Embryonic facial prominence (tissue), 1 donor: ENCODE data around the gene SLC6A1.

Experiments used
- DNase-seq: peaks from one replicate; pipeline ENCODE4 v3.0.0-alpha.2; 2016; ENCODE audit errors: extremely low spot score

Gene SLC6A1

DNA sequence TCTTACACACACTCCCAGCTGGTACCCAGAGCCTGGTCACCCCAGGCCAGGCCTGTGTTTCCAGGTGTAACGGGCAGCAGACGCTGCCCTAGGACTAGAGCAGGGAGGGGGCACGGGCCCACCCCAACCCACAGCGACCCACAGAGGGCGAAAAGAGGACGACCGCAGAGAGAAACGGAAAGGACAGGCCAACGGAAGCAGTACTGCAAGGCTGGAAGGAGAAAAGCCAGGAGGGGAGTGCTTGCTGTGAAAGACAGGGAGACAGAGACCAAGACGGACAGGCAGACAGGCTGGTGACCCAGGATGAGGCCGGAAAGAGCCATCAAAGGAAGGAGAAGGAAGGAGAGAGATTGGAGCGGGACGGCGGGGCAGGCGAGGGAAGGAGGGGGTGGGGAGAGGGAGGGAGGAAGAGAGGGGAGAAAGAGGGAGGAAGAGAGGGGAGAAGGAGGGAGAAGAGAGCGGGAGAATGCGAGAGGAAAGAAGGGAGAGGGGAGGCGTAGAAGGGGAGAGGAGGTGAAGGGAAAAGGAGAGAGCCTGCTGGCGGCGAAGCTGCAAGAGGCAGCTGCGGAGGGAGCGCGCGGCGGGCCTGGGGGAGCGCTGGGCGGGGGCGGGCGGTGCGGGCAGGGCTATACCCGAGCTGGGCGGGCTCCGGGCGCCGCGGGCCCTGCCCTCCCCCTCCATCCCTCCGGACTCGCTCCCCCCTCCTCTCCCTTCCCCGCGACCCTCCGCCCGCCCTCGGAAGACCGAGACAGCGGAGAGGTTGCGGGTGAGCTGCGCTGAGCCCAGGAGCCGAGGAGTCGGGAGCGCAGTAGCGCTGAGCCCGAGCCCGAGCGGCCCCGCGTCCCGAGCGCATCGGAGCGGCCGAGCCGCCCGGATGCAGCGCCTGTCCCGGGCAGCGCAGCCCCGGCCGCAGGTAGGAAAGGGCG lies at the start of gene SLC6A1:
TSS of gene SLC6A1 (plus strand) at position 732 of the 926 bp plus-strand sequence. CDS start 24,464 bp downstream, outside the sequence.
- DNase-seq = no peak

DNA sequence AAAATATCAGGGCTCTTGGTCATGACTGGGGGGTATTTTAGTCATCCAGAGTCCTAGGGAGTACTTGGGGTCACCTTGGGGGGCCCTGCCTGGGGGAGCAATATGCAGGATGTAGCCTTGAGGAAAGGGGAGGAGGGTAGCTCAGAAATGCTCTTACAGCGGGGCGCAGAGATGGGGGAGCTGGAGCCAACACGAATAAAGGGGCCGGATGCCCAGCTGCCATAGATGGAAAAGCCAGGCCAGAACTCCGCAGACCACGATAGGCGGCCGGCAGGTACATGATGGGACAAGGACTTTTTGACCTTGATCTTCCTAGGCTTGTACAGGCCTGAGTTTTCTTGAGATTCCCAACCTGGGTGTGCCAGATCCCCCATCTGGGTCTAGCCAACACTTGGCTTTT lies 47.7 kb upstream of the SLC6A1 start:
- DNase-seq = no peak

DNA sequence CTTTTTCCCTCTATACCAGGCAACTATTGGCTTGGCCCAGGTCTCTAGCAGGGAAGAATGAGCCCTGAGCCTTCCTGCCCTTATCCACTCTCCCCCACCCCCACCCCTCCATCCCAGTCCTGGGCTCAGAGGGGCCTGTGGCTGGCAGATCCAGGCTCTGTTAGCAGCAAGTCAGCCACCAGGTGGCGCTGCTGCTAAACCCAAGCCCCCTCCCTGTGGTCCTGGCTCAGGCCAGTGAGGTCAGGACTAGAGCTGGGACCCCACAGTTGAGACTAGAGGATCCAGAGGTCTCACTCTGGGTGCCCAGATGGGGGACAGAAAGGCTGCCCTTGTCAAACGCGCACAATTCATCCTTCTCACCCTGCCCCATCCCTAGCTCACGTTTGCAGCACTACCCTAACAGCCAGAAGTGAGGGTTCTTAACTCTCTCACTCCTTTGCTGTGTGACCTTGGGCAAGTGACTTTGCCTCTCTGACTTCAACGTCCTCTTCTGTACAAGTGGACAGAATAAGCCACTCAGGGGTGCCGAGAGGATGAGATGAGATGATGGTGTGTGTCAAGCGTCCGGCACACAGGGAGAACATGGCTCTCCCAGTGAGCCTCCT lies 46.8 kb upstream of the SLC6A1 start:
- no peak for DNase-seq

DNA sequence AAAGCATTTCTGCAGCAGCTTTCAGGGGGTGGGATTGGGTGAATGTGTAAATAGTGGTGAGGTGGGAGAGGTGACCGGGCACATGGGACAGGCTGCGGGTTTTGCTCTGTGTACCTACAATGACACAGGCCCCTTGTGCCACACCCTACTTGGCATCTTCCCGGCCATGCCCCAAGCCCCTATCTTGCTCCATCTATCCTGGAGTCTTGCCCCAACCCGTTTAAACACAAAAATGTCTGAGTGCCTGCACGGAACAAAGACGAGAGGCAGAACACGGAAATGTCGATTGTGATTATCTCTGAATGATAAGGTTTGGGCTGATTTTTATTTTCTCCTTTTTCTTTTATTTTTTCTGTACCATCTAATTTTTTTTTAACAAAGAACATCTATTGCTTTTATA lies 46.0 kb upstream of the SLC6A1 start:
- no peak for DNase-seq

DNA sequence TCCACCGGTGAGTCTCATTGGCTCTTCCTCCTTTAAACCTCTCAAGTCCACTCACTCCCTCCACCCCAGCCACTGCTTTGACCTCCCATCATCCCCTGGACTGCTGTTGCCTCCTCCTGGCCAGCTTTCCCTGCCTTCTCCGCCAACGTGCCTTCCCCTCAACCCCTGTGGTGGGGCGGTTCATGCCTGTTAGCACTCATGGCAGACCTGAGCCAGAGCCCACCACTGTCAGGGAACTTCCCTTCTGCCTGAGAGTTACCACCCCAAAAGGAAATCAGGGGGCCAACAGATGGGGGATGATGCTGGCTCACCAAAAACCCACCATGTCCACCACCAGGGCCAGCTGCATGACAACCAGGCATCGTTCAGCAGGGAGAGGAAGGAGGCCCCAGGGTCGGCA lies 44.2 kb upstream of the SLC6A1 start:
- no peak for DNase-seq

DNA sequence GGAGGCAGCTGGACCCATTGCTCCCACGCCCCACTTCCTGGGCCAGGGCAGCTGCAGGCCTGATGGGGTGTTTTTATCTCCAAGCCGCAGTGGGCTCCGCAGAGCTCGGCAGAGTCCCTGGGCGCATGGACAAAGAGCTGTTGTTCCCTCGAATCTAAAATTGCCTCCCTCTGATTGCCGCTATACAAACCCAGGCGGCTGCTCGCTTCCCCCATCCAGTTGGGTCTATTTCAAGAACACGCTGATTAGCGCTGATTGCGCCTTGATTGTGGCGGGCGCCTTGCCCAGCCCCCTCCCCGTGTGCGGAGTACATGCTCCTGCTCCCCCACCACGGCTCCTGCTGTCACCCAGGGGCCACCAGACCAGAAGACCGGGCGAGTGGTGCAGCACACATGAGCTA lies 43.4 kb upstream of the SLC6A1 start:
- no peak for DNase-seq

DNA sequence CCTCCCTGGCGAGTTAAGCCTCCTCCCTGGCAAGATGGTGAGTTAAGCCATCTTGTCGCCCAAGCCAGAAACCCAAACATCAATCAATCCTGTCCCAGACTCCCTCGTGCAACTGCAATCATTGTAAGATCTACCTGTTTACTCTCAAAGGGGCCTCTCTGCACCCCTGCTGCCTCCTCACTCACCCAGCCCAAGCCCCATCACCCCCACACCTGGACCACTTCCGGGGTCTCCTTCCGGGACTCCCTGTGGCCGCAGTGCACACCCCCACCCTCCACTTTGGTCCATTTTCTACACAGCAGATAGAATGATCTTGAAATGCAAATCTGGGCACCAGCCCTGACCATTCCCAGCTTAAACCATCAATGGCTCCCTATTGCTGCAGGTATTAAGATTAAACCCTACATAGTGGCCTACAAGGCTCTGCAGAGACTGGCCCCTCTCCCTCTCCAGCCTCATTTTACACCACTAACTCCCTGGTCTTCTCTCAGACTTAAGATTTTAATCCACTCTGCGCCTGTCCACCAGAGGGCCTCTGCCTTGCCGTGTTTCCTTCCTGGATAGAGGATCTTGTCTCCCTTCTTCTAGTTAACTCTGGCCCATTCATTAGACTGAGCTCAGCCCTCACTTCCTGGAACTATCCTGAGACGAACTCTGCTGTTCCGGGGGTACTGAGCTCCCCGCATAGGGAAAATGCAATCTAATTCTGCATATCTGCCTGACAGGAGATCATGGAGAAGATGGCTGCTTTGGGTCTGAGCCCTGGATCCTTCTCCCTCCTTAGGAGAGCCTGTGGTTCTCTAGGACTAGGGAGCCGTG lies 41.9 kb upstream of the SLC6A1 start:
- peak; percentile 40 for DNase-seq

DNA sequence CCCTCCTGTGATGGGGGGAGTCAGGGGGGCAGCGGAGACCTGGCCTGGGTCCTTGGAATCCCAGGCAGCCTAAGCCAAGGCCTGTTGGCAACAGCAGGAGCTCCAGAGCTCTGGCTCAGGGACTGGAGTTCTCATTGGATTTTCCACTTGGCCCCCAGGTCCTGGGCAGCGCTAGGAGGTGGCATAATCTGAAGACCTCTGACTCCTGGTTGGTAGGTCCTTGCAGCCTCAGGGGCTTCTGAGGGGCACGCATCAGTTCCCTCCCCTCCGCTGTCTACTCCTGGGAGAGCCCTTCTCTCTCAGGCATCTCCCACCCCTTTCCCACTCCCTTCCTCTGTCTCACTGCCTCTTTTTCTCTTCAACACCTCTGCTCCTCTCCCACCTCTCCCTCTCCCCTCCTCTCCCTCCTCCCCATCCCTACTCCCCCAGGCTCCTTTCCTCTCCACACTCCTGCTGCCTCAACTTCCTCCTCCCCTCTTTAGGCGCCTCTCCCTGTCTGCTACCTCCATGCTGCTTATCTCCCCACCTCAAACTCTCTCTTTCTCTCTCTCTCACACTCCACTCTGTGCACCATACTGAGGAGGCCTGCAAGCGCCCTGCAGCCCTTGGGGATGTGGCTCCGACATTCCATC lies 41.1 kb upstream of the SLC6A1 start:
- no peak for DNase-seq

DNA sequence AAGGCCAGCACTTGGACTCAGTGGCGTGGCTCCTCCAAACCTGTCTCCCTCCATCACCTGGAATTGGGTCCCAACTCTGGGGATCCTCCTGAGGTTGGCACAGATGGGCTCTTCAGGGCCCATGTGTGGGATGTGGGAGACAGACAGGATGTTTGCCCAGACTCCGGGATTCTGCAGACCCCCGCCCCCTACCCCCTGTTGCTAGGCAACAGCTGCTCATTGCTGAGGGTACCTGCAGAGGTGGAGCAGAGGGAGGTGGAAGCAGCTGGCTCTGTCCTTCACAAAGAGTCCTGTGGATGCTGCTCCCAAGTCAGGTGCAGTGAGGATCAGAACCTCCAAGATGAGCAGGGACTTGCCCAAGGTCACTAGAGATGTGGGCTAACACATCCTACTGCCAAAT lies 40.0 kb upstream of the SLC6A1 start:
- no peak for DNase-seq

DNA sequence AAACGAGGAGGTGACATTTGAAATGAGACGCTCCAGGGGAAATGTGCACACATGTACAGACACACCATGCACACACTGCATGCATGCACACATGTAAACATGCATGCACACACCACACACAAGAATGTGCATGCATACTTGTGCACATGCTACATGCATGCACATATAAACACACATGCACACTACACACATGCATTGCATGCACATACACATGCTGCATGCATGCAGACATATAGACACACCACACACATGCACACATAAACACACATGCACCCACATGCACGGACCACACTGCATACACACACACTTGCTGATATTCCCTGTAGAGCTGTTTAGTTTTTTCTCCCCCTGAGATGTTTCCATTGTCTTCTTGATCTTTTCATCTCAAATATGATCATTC lies 37.8 kb upstream of the SLC6A1 start:
- no peak for DNase-seq

DNA sequence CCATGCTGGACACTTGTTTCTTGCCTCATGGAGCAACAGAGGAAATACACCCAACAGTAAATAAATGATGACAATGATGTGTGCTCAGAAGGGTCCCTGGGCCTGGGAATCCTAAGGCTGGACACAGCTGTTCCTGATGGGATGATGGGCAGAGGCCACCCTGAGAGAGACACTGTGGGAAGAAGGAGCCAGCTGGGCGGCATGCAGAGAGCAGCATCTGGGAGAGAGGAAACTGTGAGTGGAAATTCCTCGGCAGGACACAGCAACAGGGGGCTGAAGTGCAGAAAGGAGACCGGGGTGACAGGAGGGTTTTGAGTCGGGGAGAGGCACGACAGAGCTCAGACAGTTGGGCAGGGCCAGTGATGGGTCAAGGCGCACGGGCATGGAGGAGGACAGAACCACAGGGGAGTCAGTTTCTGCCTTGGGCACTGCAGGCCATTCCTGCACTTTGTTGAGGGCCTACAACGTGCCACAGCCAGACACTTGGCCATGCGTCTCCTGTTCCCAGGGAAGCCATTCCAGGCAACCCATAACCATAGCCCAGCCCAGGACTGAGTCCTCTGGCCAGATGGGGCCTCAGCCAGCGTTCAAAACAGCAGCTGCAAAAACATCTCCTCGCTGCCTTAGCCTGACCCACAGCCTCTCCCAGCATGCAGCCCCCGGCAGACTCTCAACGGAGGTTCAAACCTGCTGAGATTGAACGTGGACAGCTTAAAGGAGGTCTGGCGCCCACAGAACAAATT lies 36.7 kb upstream of the SLC6A1 start:
- DNase-seq = no peak

DNA sequence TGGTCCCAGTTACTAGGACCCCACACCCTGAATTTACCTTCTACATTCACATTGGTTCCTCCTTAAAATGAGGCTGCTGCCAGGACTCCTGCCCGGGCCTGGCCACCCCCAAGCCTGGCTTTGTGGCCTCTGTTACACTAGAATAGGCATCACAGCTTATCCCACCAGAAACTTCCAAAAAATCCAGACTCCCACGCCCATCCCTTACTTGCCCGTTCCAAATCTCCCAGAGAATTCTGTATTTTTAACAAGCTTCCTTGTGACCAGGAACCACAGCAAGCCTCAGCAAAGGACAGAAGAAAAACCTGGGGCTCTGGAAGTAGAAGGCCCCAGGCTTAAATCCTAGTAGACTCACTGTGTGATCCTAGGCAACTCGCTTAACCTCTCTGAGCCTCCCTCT lies 36.0 kb upstream of the SLC6A1 start:
- DNase-seq = no peak

DNA sequence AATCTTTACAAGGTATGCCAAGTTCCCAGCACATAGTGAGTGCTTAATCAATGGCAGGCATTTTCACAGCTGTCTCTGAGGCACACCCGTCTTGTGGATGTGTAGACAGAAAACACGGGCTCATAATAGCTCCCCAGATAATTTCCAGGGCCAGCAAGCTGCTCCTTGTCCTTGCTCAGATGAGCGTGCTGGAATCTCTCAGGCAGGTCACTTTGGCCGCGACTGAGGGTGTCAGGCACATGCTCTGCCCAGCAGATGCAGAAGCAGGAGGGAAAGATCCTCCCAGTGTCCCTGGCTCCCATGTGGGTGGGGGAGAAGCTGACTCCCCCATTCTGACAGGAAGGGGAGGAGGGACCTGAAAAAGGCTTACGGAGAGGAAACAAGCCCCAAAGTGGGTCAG lies 35.6 kb upstream of the SLC6A1 start:
- DNase-seq = no peak

DNA sequence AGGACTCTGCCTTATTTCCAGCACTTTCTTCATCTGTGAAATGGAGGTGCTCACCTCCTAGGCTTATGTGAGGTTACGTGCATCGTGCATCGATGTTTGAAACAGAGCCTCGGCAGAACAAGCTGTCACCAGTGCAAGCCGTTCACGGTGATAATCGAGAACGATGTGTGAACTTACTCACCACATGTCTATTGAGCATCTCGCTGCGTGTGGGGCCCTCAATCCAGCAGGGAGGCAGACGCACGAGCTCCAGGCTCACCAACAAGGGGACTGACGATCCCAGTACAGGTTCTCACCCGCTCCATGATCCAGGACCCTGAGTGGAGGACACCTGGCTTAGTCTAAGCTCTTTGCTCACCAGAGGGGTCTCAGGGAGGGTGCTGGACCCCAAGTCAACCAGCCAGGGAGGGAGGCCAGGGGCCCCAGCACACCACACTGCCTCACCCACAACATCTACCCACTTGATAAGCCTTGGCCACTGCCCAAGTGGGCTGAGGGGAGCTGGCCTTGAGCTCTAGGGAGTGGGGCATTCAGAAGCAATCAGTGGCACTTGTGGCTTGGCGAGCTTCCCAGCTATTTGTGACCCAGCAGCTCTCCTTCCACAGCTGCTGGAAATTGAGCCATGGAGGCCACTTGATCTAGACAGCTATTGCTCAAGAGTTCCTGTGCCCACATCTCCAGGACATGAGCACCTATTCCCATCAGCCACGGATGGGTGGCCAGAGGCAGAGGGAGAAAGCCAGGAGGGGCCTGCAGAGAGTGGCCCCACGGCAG lies 34.4 kb upstream of the SLC6A1 start:
- DNase-seq = no peak

DNA sequence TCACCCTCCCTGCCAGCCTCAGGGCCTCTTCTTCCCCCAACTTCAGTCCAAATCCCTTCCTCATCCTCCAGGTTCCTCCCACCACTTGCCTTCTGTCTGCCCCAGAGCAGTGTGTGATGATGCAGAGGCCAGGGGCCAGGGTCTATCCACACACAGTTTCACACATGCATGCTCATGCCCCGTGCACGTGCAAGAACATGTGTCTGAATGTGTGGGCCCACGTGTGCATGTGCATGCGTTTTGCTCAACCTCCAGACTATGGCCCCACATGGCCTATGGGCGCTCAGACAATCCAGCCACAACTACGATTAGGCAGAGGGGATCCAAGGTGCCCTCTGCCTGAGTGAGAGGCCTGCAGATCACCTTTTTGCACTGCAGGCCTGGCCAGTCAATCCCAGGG lies 32.3 kb upstream of the SLC6A1 start:
- DNase-seq = no peak

DNA sequence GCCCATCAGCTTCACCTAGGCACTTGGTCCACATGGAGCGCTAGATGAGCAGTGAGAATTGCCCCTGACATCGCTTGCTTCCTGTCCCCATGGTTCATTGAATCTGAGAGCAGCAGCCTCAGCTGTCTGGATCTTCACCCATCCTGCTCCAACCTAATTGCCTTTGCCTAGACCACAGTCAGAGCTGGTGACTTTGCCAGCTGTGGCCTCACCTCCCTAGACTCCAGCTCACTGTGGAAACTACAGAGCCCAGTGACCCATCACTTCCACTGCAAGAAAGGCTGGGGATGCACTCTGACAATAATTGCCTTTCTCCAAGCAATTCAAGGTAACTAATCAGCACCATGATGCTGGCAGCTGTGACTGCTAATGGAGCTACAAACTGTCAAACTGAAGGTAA lies 30.6 kb upstream of the SLC6A1 start:
- DNase-seq = no peak

DNA sequence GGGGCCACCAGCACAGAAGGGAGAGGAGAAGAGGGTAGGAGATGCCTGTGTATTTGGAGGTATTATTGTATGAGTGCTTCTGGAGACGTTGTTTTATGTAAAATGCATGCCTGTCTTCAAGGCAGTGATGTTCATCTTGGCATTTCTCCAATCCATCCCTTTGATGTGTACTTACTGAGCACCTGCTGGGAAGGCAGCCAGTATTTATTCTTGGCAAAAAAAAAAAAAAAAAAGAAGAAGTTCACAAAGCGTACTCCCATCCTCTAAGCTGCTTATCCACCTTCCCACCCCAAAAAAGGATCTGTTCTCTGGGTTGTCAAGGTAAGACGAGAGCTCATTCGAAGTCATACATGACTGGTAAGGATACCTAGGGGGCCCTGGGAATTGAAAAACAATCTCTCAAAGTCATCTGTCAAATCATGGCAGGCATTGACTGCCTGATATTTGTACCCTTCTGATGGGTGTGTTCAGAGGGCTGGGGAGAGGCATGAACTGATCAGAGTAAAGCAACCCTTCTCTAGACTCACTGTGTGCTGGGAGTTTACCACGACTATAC lies 30.0 kb upstream of the SLC6A1 start:
- DNase-seq = no peak

DNA sequence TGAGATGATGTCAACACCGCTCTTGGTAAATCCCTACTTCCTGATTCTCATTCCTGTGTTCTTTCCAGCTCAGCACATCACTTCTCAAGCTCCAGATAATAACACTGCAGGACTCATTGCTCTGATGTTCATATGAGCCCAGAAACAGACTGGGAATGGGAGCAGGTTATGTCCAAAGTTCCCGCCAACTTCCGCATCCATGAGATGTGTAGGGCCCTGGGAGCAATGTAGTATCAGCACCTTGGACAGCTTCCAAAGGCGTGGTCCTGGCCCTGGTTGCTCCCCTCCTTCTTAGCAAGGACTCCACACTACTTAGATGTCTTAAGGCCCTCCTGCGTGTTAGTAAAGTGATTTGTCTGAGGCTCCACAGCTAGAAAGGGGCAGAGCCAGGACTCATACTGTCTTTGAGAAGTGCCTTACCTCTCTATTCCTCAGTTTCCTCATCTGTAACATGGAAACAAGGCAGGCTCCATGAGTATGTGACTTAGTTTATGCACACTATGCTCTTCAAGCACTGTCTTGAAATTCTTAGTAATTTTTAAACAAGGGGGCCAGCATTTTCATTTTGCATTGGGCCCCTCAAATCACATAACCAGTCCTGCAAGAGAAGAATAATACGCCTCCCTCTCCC lies 27.9 kb upstream of the SLC6A1 start:
- DNase-seq = no peak

DNA sequence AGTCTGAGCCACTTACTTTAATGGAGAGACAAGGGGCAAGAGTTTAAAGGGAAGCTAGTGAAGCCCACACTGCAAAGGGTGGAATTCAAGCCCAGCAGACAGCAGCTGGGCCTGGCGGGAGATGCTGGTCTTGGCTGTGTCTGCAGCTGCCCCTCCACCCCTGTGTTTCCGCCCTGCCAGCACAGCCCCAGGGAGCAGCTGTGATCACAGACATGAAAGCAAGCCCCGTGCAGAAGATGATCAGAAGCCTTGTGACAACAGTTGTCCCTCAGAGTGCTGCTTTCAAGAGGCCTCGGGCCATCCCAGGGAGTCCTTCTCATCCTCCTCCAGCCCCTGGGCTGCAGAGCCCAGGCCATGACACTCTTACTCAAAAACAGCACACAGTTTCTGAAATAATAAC lies 24.1 kb upstream of the SLC6A1 start:
- no peak for DNase-seq
